ENCODE measurements around the gene GRK1. TPM values are rescaled to one million over a fixed set of nuclear protein-coding genes. Genes with fewer than 3 reads are reported as not detected.

The GRK1 gene
- total RNA-seq, 1 donor: not detected

- DNase-seq (ENCODE audit: low read depth): no peak
- no peak for TF ChIP-seq CTCF (IDR thresholded peaks at IDR 0.05; ENCODE audit: insufficient read depth, low read depth, low read length)
Measured at GRCh38 chr13:113774177-113775107, 107.4 kb downstream of the GRK1 start.

GRCh38 chr13:113775451-113776145 is 108.6 kb downstream of the GRK1 start:
- DNase-seq (ENCODE audit: low read depth): no peak
- no peak overlapping the region for H3K4me3 ChIP-seq (ENCODE audit: low read depth, low read length)
- no peak for TF ChIP-seq CTCF (IDR thresholded peaks at IDR 0.05; ENCODE audit: insufficient read depth, low read depth, low read length)

More at GRCh38 chr13:113774177-113775107, 107.4 kb downstream of the GRK1 start:
- no peak overlapping the region for H3K4me3 ChIP-seq (ENCODE audit: low read depth, low read length)

GRCh38 chr13:113776231-113777125 is 109.5 kb downstream of the GRK1 start:
- no peak for TF ChIP-seq CTCF (IDR thresholded peaks at IDR 0.05; ENCODE audit: insufficient read depth, low read depth, low read length)
- DNase-seq (ENCODE audit: low read depth): no peak
- H3K4me3 ChIP-seq (ENCODE audit: low read depth, low read length): no peak overlapping the region

GRCh38 chr13:113777311-113778260 is 110.6 kb downstream of the GRK1 start:
- no peak for TF ChIP-seq CTCF (IDR thresholded peaks at IDR 0.05; ENCODE audit: insufficient read depth, low read depth, low read length)
- no peak overlapping the region for H3K4me3 ChIP-seq (ENCODE audit: low read depth, low read length)
- DNase-seq (ENCODE audit: low read depth): peak; percentile 34

- no peak for TF ChIP-seq CTCF (IDR thresholded peaks at IDR 0.05; ENCODE audit: insufficient read depth, low read depth, low read length)
- no peak for DNase-seq (ENCODE audit: low read depth)
- no peak overlapping the region for H3K4me3 ChIP-seq (ENCODE audit: low read depth, low read length)
Measured at GRCh38 chr13:113781571-113781970, 114.6 kb downstream of the GRK1 start.
